ENCODE measurements around the gene CREB3L2. TPM values are rescaled to one million over a fixed set of nuclear protein-coding genes. Genes with fewer than 3 reads are reported as not detected.

CREB3L2 gene
- total and polyA plus RNA-seq, 10 of the 15 experiments (the other 5 are each of a cell fraction or from before 2014, with no cell fraction given) = 6.4 to 67.1 (median 26.2) TPM

DNA sequence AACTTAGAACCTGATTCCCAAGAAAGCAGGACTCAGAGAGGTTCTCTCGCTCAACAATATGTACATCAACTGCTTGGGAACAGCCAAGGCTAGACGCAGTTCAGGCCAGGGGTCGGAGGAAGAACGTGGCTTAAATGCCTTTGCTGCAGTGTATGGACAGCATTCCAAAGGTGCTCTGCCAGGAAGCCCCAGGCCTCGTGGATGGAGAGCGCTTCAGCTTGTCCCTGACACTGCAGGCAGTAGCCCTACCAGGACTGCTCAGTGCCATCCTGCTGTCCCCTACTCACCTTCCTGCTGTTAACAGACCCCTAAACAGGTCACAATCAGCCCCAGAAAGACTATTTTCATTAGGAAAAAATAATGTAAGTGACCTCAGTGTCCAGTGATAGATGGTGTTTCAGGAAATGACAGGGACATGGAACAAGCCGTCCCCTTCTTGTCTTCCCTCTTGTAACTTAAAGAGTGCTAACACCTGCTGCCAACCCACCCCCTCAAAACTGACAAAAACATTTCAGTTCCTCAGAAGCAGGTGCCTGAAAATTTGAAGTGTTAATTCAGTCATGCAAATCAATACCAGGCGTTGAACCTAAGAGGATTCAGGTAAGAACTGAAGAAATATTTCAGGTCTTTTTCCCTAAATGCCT lies 16.5 kb downstream of the CREB3L2 start (continued):
- TF ChIP-seq, protein P1, sequence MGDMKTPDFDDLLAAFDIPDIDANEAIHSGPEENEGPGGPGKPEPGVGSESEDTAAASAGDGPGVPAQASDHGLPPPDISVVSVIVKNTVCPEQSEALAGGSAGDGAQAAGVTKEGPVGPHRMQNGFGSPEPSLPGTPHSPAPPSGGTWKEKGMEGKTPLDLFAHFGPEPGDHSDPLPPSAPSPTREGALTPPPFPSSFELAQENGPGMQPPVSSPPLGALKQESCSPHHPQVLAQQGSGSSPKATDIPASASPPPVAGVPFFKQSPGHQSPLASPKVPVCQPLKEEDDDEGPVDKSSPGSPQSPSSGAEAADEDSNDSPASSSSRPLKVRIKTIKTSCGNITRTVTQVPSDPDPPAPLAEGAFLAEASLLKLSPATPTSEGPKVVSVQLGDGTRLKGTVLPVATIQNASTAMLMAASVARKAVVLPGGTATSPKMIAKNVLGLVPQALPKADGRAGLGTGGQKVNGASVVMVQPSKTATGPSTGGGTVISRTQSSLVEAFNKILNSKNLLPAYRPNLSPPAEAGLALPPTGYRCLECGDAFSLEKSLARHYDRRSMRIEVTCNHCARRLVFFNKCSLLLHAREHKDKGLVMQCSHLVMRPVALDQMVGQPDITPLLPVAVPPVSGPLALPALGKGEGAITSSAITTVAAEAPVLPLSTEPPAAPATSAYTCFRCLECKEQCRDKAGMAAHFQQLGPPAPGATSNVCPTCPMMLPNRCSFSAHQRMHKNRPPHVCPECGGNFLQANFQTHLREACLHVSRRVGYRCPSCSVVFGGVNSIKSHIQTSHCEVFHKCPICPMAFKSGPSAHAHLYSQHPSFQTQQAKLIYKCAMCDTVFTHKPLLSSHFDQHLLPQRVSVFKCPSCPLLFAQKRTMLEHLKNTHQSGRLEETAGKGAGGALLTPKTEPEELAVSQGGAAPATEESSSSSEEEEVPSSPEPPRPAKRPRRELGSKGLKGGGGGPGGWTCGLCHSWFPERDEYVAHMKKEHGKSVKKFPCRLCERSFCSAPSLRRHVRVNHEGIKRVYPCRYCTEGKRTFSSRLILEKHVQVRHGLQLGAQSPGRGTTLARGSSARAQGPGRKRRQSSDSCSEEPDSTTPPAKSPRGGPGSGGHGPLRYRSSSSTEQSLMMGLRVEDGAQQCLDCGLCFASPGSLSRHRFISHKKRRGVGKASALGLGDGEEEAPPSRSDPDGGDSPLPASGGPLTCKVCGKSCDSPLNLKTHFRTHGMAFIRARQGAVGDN (IDR thresholded peaks at IDR 0.05) = no peak; the same call in 1 of the 2 replicates
- TF ChIP-seq, protein P2, sequence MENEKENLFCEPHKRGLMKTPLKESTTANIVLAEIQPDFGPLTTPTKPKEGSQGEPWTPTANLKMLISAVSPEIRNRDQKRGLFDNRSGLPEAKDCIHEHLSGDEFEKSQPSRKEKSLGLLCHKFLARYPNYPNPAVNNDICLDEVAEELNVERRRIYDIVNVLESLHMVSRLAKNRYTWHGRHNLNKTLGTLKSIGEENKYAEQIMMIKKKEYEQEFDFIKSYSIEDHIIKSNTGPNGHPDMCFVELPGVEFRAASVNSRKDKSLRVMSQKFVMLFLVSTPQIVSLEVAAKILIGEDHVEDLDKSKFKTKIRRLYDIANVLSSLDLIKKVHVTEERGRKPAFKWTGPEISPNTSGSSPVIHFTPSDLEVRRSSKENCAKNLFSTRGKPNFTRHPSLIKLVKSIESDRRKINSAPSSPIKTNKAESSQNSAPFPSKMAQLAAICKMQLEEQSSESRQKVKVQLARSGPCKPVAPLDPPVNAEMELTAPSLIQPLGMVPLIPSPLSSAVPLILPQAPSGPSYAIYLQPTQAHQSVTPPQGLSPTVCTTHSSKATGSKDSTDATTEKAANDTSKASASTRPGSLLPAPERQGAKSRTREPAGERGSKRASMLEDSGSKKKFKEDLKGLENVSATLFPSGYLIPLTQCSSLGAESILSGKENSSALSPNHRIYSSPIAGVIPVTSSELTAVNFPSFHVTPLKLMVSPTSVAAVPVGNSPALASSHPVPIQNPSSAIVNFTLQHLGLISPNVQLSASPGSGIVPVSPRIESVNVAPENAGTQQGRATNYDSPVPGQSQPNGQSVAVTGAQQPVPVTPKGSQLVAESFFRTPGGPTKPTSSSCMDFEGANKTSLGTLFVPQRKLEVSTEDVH (IDR thresholded peaks at IDR 0.05; ENCODE audit: low read depth, partially characterized antibody) = no peak
- TF ChIP-seq TCF7 (IDR thresholded peaks at IDR 0.05; ENCODE audit: borderline replicate concordance) (peak; percentile 17; the same call in 1 of the 2 replicates), ZNF217 (IDR thresholded peaks at IDR 0.05) (no peak), DPF2 (IDR thresholded peaks at IDR 0.05) (peak; percentile 94), TCF3 (IDR thresholded peaks at IDR 0.05; ENCODE audit: borderline replicate concordance, insufficient read depth, low read depth, low read length) (peak; percentile 95), NRF1 (conservative IDR thresholded peaks at IDR 0.05; ENCODE audit: low read depth, low read length) (no peak), CHD2 (IDR thresholded peaks at IDR 0.05; ENCODE audit: borderline replicate concordance, low read depth, low read length) (peak; percentile 72; the same call in 1 of the 2 replicates), FOXM1 (IDR thresholded peaks at IDR 0.05; ENCODE audit: low read depth, low read length) (no peak), POLR2AphosphoS5 (IDR thresholded peaks at IDR 0.05; ENCODE audit: low read length) (peak; percentile 43; the same call in 1 of the 2 replicates)
- TF ChIP-seq, protein P3, sequence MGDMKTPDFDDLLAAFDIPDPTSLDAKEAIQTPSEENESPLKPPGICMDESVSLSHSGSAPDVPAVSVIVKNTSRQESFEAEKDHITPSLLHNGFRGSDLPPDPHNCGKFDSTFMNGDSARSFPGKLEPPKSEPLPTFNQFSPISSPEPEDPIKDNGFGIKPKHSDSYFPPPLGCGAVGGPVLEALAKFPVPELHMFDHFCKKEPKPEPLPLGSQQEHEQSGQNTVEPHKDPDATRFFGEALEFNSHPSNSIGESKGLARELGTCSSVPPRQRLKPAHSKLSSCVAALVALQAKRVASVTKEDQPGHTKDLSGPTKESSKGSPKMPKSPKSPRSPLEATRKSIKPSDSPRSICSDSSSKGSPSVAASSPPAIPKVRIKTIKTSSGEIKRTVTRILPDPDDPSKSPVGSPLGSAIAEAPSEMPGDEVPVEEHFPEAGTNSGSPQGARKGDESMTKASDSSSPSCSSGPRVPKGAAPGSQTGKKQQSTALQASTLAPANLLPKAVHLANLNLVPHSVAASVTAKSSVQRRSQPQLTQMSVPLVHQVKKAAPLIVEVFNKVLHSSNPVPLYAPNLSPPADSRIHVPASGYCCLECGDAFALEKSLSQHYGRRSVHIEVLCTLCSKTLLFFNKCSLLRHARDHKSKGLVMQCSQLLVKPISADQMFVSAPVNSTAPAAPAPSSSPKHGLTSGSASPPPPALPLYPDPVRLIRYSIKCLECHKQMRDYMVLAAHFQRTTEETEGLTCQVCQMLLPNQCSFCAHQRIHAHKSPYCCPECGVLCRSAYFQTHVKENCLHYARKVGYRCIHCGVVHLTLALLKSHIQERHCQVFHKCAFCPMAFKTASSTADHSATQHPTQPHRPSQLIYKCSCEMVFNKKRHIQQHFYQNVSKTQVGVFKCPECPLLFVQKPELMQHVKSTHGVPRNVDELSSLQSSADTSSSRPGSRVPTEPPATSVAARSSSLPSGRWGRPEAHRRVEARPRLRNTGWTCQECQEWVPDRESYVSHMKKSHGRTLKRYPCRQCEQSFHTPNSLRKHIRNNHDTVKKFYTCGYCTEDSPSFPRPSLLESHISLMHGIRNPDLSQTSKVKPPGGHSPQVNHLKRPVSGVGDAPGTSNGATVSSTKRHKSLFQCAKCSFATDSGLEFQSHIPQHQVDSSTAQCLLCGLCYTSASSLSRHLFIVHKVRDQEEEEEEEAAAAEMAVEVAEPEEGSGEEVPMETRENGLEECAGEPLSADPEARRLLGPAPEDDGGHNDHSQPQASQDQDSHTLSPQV (IDR thresholded peaks at IDR 0.05) = no peak
- TF ChIP-seq, protein P4, sequence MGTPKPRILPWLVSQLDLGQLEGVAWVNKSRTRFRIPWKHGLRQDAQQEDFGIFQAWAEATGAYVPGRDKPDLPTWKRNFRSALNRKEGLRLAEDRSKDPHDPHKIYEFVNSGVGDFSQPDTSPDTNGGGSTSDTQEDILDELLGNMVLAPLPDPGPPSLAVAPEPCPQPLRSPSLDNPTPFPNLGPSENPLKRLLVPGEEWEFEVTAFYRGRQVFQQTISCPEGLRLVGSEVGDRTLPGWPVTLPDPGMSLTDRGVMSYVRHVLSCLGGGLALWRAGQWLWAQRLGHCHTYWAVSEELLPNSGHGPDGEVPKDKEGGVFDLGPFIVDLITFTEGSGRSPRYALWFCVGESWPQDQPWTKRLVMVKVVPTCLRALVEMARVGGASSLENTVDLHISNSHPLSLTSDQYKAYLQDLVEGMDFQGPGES (IDR thresholded peaks at IDR 0.05) = no peak
- TF ChIP-seq, protein P5, sequence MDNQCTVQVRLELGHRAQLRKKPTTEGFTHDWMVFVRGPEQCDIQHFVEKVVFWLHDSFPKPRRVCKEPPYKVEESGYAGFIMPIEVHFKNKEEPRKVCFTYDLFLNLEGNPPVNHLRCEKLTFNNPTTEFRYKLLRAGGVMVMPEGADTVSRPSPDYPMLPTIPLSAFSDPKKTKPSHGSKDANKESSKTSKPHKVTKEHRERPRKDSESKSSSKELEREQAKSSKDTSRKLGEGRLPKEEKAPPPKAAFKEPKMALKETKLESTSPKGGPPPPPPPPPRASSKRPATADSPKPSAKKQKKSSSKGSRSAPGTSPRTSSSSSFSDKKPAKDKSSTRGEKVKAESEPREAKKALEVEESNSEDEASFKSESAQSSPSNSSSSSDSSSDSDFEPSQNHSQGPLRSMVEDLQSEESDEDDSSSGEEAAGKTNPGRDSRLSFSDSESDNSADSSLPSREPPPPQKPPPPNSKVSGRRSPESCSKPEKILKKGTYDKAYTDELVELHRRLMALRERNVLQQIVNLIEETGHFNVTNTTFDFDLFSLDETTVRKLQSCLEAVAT (IDR thresholded peaks at IDR 0.05) = 0 out of 2 replicates have a peak, but pooled peaks have one; percentile 7

All from GM12878 (cell line).